IPS DF 6.9 (cell line): ENCODE measurements around the gene EMILIN2.

Experiments
- DNase-seq: peaks from one replicate; pipeline ENCODE4 v3.0.0-alpha.2; 2013; ENCODE audit warnings: low read depth, low spot score
- H3K27ac ChIP-seq: one replicate; pipeline ENCODE4 v1.5.1; 2013; ENCODE audit warnings: low read length, control low read depth
- H3K27me3 ChIP-seq: 2 replicates; pipeline ENCODE4 v1.6.1; 2013; ENCODE audit warnings: mild to moderate bottlenecking, low read length; ENCODE audit not compliant: control insufficient read depth, insufficient read depth
- H3K36me3 ChIP-seq: 2 replicates; pipeline ENCODE4 v1.6.1; 2013; ENCODE audit warnings: low read length; ENCODE audit not compliant: control insufficient read depth, insufficient read depth
- H3K4me1 ChIP-seq: 2 replicates; pipeline ENCODE4 v1.6.1; 2013; ENCODE audit warnings: low read length; ENCODE audit not compliant: control insufficient read depth, insufficient read depth
- H3K4me3 ChIP-seq: 2 replicates; pipeline ENCODE4 v1.5.1; 2013; ENCODE audit warnings: mild to moderate bottlenecking, low read length
- H3K9me3 ChIP-seq: 2 replicates; pipeline ENCODE4 v1.6.1; 2013; ENCODE audit warnings: low read length, inconsistent platforms; ENCODE audit not compliant: control insufficient read depth, insufficient read depth
- WGBS: extraction: QIAGEN DNeasy Blood & Tissue Kit; methylation state at CpG from one replicate; pipeline ENCODE4 v1.1.7; 2013; ENCODE audit warnings: mixed read lengths, missing lambda C conversion rate; ENCODE audit not compliant: insufficient read length, insufficient coverage; 5-methylcytosine and 5-hydroxymethylcytosine counted together

The EMILIN2 gene

DNA sequence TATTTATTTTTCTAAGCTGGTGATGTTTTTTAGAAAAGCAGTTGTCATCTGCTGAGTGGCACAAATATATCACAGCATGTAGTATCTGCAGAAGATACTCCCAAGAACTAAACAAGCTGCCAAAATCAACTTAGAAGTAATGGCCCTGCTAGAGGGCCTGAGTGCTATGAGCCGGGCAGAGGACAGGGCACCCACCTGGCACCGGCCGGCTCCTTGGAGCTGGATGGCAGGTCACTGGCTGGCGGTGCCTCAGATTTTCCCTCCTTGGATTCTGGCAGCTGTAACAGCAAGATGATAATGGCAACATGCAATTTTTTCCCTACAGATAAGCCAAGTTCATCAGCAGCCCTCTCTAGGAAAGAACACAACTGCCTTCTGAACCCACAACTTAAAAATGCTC, 79.7 kb downstream of the EMILIN2 start:
- WGBS, result no CpG with 5 or more reads among the region's 4 CpGs
- Histone ChIP-seq H3K9me3 (no peaks in the 10 kb centered on the region), H3K27me3 (no peaks in the 10 kb centered on the region), H3K4me3 (no peak overlapping the region), H3K4me1 (no peaks in the 10 kb centered on the region), H3K27ac (no peak overlapping the region), H3K36me3 (peaks cover 6% of the 10 kb centered on the region)
- DNase-seq, result no peak

- H3K4me3 ChIP-seq, result no peak overlapping the region
- peaks cover 6% of the 10 kb centered on the region for H3K36me3 ChIP-seq
- no peaks in the 10 kb centered on the region for H3K9me3 ChIP-seq
- H3K27ac ChIP-seq, result no peak overlapping the region
- H3K27me3 ChIP-seq, result no peaks in the 10 kb centered on the region
- WGBS, result no CpG with 5 or more reads among the region's 8 CpGs
- no peak for DNase-seq
- peaks cover 3% of the 10 kb centered on the region; the same call in 1 of the 2 replicates for H3K4me1 ChIP-seq
Measured at GRCh38 chr18:2927745-2928144, 80.9 kb downstream of the EMILIN2 start.

DNA sequence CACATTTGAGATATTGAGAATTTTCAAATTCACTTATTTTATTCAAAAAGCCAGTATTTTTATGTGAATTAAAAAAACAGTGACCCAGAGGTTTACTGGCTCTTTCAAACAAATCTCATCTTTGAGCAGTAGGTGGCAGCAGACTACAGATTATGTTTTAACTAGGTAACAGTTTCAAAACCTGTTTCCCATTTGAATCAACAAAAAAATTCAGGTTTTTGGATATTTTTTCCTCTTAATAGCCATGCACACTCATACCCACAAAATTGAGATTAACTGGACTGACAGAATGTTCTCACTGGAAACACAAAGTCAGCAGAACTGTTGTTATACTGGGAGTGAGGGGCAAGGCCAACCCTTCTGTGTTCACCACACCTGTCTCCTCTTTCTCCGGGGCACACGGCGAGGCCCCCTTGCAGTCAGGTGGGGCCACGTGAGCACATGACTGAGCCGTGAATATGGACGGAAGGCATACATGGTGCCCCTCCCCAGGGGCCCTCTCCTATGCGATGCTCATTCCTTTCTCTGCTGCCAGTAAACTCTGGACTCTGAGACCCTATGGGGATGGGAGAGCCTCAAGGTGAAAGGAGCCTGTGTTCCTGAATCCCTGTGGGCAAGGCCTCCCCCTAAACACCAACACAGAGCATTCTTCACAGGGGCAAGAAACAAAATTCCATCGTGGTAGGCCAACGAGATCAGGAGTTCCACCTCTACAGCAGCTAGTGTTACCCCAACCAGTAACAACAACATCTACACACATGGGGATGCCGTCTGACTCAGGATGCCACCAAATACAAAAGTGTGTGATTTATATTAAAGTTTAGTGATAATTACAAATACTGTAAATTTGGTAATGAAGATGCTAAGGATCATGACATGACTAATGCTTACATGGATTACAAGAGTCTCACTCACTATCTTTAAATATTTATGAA, 85.7 kb downstream of the EMILIN2 start:
- Histone ChIP-seq H3K4me1 (peaks cover 3% of the 10 kb centered on the region; the same call in 1 of the 2 replicates), H3K4me3 (no peak overlapping the region), H3K27me3 (no peaks in the 10 kb centered on the region), H3K27ac (no peak overlapping the region), H3K9me3 (no peaks in the 10 kb centered on the region), H3K36me3 (no peaks in the 10 kb centered on the region)
- DNase-seq, result peak; percentile 11
- WGBS, result no CpG with 5 or more reads among the region's 10 CpGs

GRCh38 chr18:2933995-2934394, 87.2 kb downstream of the EMILIN2 start:
- no peak for DNase-seq
- Histone ChIP-seq H3K9me3 (no peaks in the 10 kb centered on the region), H3K36me3 (no peaks in the 10 kb centered on the region), H3K27me3 (no peaks in the 10 kb centered on the region), H3K27ac (no peak overlapping the region), H3K4me1 (peaks cover 3% of the 10 kb centered on the region; the same call in 1 of the 2 replicates), H3K4me3 (no peak overlapping the region)
- no CpG with 5 or more reads among the region's 3 CpGs for WGBS

- no peaks in the 10 kb centered on the region for H3K36me3 ChIP-seq
- H3K27me3 ChIP-seq, result no peaks in the 10 kb centered on the region
- no CpG with 5 or more reads among the region's 3 CpGs for WGBS
- no peak for DNase-seq
- H3K27ac ChIP-seq, result no peak overlapping the region
- H3K4me3 ChIP-seq, result no peak overlapping the region
- no peaks in the 10 kb centered on the region for H3K9me3 ChIP-seq
- H3K4me1 ChIP-seq, result peaks cover 3% of the 10 kb centered on the region; the same call in 1 of the 2 replicates
Measured at GRCh38 chr18:2935438-2936192, 88.8 kb downstream of the EMILIN2 start.

DNA sequence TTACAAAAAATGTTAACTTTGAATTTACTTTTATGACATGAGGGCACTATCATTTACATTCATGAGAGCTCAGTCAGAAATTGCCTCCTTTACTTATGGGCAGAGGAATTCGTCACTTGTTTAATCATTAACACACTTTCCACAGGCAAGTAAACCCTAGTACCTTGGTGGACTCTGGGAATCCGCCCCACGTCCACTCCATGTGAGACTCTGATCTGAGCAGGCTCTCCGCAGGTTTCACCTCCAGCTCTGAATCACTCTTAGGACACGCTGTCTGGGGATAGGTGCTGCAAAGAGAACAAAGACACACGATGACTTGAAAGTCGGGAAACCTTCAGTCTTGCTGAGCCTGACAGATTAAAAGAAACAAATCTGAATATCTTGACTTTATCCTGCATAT, 92.5 kb downstream of the EMILIN2 start:
- no peaks in the 10 kb centered on the region for H3K4me1 ChIP-seq
- H3K36me3 ChIP-seq, result no peaks in the 10 kb centered on the region
- no peaks in the 10 kb centered on the region for H3K9me3 ChIP-seq
- WGBS, result no CpG with 5 or more reads among the region's 7 CpGs
- DNase-seq, result no peak
- no peak overlapping the region for H3K4me3 ChIP-seq
- no peaks in the 10 kb centered on the region for H3K27me3 ChIP-seq
- H3K27ac ChIP-seq, result no peak overlapping the region

- Histone ChIP-seq H3K4me1 (peaks cover 1% of the 10 kb centered on the region; the same call in 1 of the 2 replicates), H3K27ac (no peak overlapping the region), H3K36me3 (no peaks in the 10 kb centered on the region), H3K9me3 (no peaks in the 10 kb centered on the region), H3K4me3 (no peak overlapping the region), H3K27me3 (no peaks in the 10 kb centered on the region)
- no CpG with 5 or more reads among the region's 3 CpGs for WGBS
- DNase-seq, result no peak
Measured at GRCh38 chr18:2948038-2948437, 101.2 kb downstream of the EMILIN2 start.

DNA sequence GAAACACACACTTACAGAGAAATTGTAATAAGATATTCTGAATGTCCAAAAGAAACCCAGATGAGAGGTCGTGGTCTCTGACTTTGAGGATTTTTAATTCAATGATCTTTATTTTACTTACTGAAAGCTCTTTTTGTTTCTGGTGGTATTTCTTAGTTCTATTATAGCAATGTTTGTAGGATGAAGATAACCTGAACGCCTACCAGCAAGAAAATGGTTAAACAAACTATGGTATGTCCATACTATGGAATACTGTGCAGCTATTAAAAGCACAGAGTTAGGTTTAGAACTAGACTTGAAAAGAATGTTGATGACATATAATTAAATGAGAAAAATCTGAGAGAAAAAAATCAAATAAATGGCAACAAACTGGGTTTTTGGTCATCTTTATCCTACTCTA, 105.8 kb downstream of the EMILIN2 start:
- Histone ChIP-seq H3K27me3 (no peaks in the 10 kb centered on the region), H3K27ac (no peak overlapping the region), H3K4me3 (no peak overlapping the region), H3K4me1 (peaks cover 1% of the 10 kb centered on the region; the same call in 1 of the 2 replicates), H3K9me3 (no peaks in the 10 kb centered on the region), H3K36me3 (no peaks in the 10 kb centered on the region)
- WGBS, result no CpG with 5 or more reads among the region's 2 CpGs
- no peak for DNase-seq

- no peak overlapping the region for H3K27ac ChIP-seq
- no peak overlapping the region for H3K4me3 ChIP-seq
- H3K4me1 ChIP-seq, result no peaks in the 10 kb centered on the region
- no peak for DNase-seq
- no CpG with 5 or more reads among the region's 6 CpGs for WGBS
- no peaks in the 10 kb centered on the region for H3K9me3 ChIP-seq
- no peaks in the 10 kb centered on the region for H3K27me3 ChIP-seq
- H3K36me3 ChIP-seq, result no peaks in the 10 kb centered on the region
Measured at GRCh38 chr18:2953935-2954653, 107.3 kb downstream of the EMILIN2 start.
